OCI-LY3 (cell line): Measurements from ENCODE around the gene DYRK1A.

Source experiments
- CTCF ChIP-seq: fragments of 200-600, 300-600 bp; sonication (generic); IDR thresholded peaks from 2 replicates; pipeline ENCODE4 v1.5.1; 2014; ENCODE audit warnings: antibody characterized with exemption, low read length, low read depth
- EZH2phosphoT487 ChIP-seq: fragments of 200-600 bp; shearing (Covaris generic); IDR thresholded peaks from 2 replicates; pipeline ENCODE4 v1.6.1; 2018; ENCODE audit warnings: antibody characterized with exemption, mixed run types, low read depth

- TF ChIP-seq CTCF (no peak), EZH2phosphoT487 (no peak)
Observed at GRCh38 chr21:37338671-37339551, 27.7 kb upstream of the DYRK1A start.
